GM21723 (cell line): ENCODE data around the gene HDAC7.
A peak's percentile ranks its signal among the peaks of the same experiment; 100 is the strongest.

Source experiments
- ATAC-seq: cut with Tn5 transposase; IDR thresholded peaks from one replicate; pipeline ENCODE4 v1.9.1; 2021; ENCODE audit warnings: mild to moderate bottlenecking, moderate library complexity; ENCODE audit not compliant: unreplicated experiment

The HDAC7 gene

GRCh38 chr12:47797441-47797840 is 22.3 kb downstream of the HDAC7 start:
- peak; percentile 67 for ATAC-seq

GRCh38 chr12:47795814-47796411 is 23.8 kb downstream of the HDAC7 start:
- no peak for ATAC-seq

GRCh38 chr12:47795121-47795813 is 24.4 kb downstream of the HDAC7 start:
- ATAC-seq: no peak

DNA sequence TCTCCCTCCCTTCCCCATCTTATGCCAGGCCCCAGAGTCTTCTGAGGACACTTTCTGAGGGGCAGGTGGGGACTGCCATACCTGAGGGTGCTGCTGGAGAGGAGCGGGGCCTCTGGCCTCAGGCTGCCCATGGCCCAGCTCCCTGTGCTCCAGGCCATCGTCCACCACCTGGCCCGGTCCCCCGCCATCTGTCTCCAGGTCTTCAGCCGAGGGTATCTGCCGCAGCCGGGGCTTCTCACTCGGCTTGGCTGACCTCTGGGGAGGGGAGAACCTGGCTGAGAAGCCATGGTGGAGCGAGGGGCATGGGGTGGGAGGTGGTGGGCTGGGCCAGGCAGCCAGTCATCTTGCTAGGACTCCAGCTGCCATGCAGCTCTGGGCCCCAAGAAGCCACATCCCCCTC is 25.0 kb downstream of the HDAC7 start:
- ATAC-seq: no peak

- no peak for ATAC-seq
These were observed 26.6 kb downstream of the HDAC7 start for GRCh38 chr12:47793015-47793681.

DNA sequence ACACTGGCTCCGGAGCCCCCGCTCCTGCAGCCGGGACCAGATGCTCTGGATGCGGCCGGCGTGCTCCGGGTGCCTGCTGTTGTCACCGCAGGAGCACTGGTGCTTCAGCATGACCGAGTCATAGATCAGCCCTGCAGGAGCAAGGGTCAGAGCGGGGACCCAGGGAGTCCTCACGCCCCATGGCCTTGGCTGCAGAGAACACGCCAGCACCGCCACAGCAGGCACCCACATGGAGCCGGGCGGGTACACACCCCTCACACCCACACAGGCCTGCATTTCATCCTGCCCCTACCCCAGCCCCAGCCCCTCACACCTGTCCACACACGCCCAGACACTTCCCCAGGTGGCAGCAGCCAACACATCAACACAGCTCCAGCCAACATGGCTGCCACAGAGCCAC is 27.8 kb downstream of the HDAC7 start:
- no peak for ATAC-seq

- no peak for ATAC-seq
These were observed 28.4 kb downstream of the HDAC7 start for GRCh38 chr12:47791351-47791746.

DNA sequence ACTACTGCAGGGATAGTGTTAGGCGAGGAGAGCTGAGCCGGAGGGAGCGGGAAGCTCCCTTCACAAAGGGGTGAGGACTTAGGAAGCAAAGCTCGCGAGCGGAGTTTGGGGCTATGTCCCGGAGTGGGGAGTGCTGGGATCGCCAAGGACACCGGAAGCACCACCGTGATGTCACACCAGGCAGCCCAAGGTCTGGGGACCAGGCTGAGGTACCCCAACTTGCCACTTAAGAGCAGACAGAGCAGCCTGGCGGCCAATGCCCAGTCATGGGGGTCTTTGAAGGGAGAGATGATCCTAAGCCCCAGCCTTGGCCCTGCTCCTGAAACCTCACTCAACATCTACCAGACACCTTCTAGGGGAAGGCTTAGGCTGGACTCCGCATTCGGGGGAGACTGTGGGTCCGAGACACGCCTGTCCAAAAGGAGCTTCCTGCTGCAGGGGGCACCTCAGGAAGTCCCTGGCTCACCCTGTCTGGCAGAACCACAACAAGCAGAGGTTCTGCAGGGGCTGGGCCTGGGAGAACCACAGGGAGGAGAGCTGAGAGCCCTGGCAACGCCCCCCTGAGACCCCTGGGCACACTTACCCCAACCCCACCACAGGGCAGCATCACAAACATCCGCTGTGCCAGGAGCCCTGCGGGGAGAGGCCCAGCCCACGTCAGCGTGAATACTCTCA is 28.9 kb downstream of the HDAC7 start:
- ATAC-seq: no peak

DNA sequence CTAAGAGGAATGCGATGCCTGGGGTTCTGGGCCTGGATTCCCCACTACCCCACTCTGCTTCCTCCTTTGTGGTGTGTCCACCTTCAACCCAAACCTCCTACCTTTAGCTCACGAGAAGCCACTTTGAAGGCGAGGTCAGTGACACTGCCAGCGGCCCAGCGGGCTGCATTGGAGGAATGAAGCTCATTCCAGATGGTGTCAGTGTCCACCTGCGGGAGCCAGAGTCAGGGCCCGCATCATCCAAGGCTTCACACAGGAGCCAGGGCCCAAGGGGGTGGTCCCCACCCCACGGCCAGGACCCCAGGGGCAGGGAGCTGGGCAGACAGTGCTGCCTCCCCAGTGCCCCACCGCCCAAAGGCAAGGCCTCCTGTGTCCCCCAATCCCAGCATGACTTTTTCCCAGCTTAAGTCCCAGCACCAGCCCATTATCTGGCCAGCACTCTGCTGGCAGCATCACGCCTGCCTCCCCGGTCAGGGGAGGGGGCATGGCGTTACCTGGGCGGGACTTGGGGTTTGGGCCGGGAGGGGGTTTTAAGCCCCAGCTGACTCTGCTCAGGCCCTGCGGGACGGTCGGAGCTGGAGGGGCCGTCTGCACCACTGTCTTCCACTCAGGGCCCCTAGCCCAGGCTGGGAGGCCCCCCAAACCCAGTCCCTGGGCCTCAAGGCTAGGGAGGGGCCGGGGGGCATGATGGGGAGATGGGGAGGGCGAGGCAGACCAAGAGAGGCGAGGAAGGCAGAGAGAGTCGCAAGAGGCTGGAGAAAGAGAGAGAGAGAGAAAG is 29.8 kb downstream of the HDAC7 start:
- ATAC-seq: no peak

DNA sequence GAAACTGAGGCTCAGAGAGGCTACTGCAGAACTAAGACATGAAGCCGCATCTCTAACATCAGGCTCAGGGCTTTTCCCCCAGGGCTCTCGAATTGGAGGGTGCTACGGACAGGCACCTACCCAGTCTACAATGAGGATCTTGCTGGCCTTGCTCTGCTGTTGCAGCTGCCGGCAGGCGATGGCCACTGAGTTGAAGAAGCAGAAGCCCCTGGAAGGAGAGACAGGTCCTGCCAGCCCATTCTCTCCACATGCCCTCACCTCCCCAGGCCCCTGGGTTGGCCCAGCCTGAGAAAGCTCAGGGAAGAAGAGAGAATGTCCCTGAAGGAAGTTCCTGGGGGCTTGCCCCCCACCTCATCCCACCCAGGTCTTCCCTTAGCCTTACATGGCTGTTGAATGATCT is 30.6 kb downstream of the HDAC7 start:
- ATAC-seq: no peak

DNA sequence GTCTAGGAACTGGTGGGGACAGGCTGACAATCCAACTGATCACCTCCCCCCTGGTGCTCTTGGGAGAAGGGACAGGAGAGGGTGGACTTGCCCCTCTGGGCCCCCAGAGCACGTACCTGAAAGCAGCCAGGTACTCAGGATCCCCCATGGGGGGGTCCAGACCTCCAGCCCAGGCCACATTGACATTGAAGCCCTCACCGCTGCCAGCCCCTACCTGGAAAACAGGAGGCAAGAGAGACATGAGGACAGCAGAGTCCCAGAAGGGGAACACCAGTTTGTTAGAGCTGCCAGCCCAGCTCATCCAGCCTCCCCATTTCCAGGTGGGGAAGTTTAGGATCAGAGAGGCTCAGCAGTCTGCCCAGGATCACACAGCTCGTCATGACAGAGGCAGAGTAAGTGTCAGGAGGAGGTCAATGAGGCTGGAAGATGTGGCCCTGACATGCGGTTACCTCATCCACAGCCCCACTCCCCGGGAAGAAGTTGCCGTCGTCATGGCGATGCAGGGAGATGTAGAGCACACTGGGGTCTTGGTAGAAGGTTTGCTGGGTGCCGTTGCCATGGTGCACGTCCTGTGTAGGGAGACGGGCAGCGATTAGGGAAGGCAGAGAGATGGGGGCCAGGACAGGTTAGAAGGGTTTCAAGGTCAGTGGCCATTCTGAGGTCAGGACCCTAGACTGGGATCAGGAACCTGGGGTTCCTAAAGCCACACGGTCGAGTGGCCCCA is 31.9 kb downstream of the HDAC7 start:
- no peak for ATAC-seq

GRCh38 chr12:47786662-47787280 is 32.9 kb downstream of the HDAC7 start:
- no peak for ATAC-seq

- no peak for ATAC-seq
These were observed 33.6 kb downstream of the HDAC7 start for GRCh38 chr12:47785887-47786661.

- no peak for ATAC-seq
These were observed 34.4 kb downstream of the HDAC7 start for GRCh38 chr12:47785036-47785886.

- ATAC-seq: no peak
These were observed 35.6 kb downstream of the HDAC7 start for GRCh38 chr12:47783821-47784819.

- no peak for ATAC-seq
These were observed 36.5 kb downstream of the HDAC7 start for GRCh38 chr12:47783024-47783755.
